GM12873 (cell line): ENCODE results near the gene CAPN13.

Experiments
- TF ChIP-seq, protein P1 (sequence below): IDR thresholded peaks from 2 replicates; pipeline ENCODE4 v1.5.1; 2012; ENCODE audit warnings: low read depth, mild to moderate bottlenecking, moderate library complexity, low read length, control low read depth; ENCODE audit not compliant: insufficient read depth; ENCODE audit errors: missing control alignments

The CAPN13 gene

DNA sequence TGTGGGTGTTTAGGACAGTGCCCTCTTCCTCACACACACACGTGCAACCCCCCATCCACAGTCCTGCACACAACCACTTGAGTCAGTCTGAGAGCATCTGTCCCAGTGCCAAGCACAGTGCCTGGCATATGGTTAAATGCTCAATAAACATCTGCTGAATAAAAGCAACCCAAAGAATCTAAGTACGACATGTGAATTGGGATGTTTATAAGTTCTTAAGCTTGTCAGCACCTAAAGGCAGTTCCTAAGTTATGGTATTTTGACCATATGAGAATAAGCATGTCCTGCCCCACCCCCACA lies 37.8 kb downstream of the CAPN13 start:
- TF ChIP-seq, protein P1, sequence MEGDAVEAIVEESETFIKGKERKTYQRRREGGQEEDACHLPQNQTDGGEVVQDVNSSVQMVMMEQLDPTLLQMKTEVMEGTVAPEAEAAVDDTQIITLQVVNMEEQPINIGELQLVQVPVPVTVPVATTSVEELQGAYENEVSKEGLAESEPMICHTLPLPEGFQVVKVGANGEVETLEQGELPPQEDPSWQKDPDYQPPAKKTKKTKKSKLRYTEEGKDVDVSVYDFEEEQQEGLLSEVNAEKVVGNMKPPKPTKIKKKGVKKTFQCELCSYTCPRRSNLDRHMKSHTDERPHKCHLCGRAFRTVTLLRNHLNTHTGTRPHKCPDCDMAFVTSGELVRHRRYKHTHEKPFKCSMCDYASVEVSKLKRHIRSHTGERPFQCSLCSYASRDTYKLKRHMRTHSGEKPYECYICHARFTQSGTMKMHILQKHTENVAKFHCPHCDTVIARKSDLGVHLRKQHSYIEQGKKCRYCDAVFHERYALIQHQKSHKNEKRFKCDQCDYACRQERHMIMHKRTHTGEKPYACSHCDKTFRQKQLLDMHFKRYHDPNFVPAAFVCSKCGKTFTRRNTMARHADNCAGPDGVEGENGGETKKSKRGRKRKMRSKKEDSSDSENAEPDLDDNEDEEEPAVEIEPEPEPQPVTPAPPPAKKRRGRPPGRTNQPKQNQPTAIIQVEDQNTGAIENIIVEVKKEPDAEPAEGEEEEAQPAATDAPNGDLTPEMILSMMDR = no peak

DNA sequence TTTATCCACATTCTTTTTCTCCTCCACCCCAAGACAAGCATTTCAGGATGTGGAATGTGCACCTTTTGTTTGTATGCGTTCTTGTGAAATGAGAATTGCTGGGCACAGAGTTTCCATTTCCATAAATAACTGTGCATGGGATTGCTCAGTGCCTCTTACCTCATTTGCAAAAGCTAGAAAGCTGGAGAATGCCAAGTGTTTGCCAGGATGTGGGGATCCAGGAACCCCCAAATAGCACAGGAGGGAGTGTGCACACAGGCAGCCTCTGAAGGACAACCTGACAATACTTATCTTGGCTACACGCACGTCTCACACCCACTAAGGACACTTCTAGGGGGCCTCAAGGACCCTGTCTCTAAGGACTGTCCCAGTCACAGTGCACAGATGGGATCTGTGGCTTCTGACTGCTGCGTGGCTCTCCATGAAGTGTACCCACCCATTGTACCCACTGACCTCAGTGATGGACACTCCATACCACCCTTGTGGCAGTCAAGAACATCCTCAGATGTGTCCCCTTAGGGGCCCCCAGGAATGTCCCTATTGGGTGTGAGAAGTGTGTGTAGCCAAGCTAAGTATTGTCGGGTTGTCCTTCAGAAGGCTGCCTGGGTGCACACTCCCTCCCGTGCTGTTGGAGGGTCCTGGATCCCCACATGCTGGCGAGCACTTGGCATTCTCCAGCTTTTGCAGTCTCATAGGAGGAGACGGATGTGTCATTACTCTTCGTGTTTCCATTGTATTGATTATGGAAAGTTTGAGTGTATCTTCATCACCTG lies 38.4 kb downstream of the CAPN13 start:
- TF ChIP-seq, protein P1 = no peak

DNA sequence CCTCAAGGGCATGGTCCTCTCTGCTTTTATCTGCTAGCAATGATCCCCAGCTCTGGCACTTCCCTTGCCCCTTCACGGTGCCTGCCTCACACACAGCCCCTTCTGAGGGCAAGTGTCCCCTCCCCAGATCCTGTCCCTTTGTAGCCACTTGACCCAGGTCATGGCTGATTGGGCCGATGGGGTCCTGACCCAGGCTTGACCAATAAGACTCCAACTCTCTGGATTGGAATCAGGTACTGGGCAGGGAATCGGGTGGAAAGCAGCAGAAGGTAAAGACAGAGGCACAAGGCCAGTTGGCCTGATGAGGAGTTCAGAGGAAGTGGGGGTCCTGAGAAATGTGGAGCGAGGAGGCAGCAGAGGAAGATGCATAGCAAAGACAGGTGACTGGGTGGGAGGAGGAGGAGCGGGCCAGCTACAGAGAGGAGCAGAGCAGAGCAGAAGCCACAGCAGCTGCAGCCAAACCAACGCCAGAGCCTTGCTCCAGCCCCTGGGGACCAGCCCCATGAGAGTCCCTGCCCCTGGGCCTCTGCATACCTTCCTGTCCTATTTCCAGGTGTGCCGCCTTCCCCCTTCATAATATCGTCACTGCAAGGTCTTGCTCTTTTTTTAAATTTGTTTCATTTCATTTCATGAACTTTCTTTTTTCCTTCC lies 39.1 kb downstream of the CAPN13 start:
- TF ChIP-seq, protein P1 = no peak

DNA sequence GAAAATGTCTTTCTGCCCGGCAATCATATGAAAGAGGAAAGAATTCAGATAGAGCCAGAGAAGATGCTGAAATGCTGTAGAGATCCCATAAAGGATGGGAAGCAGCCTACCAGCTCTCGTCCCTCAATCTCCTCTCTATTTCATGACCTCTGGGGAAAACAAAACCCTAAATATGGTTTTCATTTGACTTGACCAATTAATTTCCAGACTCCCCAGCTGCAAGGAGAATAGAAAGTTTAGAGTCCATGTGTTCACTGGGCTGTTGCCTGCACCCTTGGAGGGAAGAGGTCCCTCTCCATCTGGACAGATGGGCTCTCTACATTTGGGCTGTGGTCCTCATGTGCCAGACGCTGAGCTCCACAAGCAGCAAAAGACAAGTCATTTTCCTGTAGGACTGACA lies 40.6 kb downstream of the CAPN13 start:
- TF ChIP-seq, protein P1 = no peak

DNA sequence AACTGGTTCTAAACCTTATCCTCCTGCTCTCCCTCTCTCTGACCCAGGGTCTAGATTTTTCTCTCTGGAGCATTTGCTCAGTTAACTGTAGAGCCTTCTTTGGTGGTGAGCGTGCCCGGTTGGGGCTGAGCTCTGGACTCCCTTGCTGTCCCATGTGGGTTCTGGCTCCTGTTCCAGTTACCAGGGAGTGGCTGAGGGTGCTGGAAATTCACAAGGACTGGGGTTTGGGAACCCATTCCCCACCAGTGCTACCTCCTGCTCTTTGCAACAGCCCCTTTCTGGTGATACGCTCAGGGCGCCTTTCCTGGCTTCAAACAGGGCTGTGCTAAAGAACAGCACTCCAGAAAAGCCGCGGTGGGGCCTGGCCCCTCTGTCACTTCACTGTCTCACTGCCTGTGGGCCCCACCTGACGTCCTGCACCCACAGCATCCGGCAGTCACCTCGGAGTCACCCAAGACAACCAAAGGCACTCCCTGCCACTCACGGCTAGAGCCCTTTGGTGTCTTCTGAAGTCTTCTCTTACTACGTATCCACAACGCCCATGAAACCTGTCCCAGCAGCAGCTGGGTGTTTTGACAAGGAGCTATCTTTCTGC lies 41.3 kb downstream of the CAPN13 start:
- TF ChIP-seq, protein P1 = no peak

DNA sequence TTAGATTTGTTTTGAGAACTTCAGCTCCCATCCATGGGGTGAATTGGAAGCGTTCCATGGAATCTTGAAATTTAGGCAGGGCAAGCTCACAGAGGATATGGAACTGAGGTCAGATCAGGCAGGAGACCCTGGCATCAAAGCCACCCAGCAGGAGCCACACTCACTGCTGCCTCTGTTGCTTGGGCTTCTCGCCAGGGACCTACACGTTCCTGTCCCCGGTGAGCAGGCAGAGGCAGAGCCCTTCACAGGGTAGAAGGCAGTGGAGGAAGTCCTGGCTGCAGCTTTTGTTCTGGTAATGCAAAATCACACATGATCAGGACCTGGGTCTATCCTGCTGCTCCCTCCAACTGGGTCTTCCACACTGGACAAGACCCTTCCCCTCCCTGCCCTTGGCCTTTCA lies 42.1 kb downstream of the CAPN13 start:
- TF ChIP-seq, protein P1 = no peak

DNA sequence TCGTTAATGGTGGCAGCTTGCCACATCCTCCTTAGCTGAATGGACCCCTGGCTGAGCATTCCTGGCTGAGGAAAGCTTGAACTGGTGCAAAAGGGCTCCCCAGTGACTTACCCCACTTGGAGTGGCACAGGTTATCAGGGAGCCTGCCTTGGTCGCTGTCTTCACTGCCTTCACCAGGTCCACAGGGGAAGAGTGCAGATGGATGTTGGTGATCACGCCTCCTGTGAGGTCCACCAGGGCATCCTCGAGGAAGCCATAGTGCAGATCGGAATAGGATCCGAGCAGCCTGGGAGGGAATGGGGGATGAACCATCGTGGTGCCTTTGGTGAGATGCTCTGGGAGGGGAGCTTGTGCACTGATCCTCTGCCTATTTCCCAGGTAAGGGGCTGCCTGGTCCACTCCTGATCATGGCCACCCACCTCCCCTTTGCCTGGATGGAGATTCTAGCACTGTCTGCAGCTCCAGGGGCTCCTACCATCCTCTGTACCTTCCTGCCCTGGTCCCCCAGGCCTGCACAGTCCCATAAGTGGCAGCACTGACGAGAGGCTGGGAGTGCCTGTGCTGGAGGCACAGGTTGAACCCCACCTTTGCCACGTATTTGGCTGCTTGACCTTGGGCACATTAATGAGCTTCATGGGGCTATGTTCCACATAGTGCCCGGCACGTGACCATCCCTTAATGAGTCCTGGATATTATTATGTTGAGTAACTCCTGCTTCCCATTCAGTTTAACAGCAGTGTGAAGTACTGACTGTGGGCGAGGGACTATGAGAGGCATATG lies 43.0 kb downstream of the CAPN13 start:
- TF ChIP-seq, protein P1 = no peak
